SIG-M5 (cell line): ENCODE measurements around the gene VASH1.

ENCODE experiments used
- DNase-seq: peaks from one replicate; lab custom pipeline; 2025; lab: John Stamatoyannopoulos, UW

Gene VASH1

GRCh38 chr14:76742966-76743365, 18.3 kb upstream of the VASH1 start:
- peak; percentile 14 for DNase-seq

DNA sequence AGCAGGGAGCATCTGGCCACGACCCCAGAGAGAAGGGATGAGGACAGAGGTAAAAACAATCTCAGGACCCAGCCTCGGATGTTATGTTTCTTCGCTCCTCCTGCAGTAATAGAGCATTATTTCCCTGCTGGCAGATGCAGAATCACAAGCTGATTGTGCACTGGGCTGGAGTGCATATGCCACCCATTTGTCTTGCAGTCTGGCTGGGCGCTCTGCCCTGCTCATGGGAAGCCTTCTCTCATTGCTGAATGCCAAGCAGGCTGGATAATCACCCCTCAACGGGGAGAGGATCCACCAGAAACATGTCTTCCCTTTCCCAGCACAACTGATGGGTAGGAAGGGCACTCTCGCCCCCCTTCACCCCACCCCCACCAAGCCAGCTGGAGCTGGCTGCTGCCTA, 8.5 kb upstream of the VASH1 start:
- no peak for DNase-seq

GRCh38 chr14:76753541-76754198, 7.6 kb upstream of the VASH1 start:
- DNase-seq = no peak

DNA sequence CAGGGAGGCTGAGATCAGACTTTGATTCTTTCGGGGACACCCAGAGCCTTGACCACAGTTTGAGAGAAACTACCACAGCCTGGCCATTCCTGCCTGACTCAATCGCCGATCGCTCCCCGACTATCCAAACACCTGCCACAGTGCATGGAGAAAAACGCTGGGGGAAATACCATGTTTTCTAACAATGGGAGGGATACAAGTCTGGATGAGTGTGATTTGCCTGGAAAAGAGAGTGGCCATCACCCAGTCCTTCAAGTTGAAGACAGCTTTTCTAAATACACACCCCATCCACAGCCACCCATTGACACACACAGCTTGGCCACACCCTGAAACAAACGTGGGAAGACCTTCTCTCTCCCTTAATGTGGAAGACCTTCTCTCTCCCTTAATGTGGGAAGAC, 6.7 kb upstream of the VASH1 start:
- DNase-seq = no peak

- no peak for DNase-seq
Observed at GRCh38 chr14:76755610-76756370, 5.5 kb upstream of the VASH1 start.

- DNase-seq = no peak
Observed at GRCh38 chr14:76756371-76756750, 4.9 kb upstream of the VASH1 start.

DNA sequence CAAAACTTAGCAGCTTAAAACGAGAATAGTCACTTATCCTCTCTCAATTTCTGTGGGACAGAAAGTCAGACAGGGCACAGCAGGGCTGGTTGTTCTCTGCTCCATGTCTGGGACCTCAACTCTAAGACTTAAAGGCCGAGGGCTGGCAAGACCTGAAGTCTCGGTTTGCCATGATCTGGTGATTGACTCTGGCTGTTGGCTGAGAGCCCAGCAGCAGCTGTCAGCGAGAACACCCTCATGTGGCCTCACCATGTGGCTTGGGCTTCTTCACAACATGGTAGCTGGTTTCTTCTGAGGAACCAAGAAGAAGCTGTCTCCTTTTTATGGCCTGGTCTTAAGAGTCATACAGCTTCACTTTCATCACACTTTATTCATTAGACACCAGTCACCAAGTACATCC, 1.7 kb upstream of the VASH1 start:
- DNase-seq = no peak

GRCh38 chr14:76760331-76761135, 735 bp upstream of the VASH1 start:
- no peak for DNase-seq

GRCh38 chr14:76761960-76762410, 717 bp downstream of the VASH1 start:
- DNase-seq = no peak

DNA sequence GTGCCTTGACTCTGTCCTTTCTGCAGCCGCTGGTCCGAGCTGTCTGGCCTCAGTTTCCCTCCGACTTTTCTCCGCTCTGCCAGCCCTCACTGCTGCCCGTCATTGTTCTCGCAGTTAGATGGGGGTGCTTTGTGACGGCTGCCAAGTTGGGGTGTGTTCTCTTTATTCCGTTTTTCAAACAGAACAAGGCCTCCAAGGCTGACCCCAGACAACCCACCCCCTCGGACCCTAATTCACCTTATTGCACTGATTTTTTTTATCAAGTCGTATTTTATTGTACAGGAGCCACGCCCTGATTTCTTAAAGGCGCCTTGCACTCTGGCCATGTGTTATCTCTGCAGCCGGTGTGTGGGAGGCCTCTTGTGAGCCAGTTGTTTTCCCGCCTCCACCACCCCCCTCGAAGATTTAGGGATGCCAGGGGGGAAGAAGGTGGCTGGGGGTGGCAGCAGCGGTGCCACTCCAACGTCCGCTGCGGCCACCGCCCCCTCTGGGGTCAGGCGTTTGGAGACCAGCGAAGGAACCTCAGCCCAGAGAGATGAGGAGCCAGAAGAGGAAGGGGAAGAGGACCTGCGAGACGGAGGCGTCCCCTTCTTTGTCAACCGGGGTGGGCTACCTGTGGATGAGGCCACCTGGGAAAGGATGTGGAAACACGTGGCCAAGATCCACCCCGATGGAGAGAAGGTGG, 1.3 kb downstream of the VASH1 start:
- no peak for DNase-seq

GRCh38 chr14:76763096-76764041, 2.1 kb downstream of the VASH1 start:
- no peak for DNase-seq

- no peak for DNase-seq
Observed at GRCh38 chr14:76765461-76765931, 4.2 kb downstream of the VASH1 start.

DNA sequence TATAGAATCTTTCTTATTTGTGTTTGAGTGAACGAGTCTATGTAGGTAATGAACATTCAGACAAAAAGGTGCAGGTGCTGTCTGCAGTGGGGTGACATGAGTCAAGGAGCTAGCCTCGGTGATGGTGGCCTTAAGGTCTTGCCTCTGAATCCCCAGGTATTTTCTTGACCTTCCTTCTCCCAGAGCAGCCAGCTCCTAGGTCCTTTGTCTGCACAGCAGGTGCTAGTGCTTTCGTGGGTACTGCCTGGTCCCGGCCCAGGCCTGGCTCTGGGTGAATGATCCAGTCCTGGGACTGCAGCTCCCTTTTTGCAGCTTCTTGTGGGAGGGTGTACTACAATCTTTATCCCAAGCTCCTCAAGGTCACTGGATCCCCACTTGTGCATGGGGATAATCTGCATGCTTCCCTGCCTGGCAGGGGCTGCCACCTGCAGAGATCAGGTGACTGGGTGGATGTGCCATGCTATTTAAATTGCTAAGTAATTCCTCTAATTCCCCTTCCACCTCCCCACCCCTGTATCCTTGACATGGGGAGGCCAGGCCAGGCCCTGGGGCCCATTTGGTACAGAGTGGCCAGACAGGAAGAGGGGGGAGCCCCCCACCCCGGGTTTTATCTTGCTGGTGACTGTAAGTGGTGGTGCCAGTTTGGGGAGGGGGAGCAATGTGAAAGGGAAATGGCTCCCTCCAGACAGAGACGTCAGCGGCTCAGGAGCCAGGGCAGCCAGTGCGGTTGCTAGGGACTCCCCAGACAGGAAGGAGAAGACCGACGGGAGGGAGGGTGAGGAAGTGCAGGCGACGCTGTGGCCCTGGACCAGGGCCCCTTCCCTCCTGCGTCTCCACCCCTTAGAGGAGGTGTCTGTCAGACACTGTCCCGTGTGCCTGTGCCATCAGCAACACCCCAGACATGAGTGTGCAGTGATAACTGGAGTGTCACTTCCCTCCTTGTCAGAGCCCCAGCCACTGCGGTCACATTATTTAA, 6.7 kb downstream of the VASH1 start:
- DNase-seq = peak; percentile 53

- DNase-seq = no peak
Observed at GRCh38 chr14:76768671-76769500, 7.6 kb downstream of the VASH1 start.

DNA sequence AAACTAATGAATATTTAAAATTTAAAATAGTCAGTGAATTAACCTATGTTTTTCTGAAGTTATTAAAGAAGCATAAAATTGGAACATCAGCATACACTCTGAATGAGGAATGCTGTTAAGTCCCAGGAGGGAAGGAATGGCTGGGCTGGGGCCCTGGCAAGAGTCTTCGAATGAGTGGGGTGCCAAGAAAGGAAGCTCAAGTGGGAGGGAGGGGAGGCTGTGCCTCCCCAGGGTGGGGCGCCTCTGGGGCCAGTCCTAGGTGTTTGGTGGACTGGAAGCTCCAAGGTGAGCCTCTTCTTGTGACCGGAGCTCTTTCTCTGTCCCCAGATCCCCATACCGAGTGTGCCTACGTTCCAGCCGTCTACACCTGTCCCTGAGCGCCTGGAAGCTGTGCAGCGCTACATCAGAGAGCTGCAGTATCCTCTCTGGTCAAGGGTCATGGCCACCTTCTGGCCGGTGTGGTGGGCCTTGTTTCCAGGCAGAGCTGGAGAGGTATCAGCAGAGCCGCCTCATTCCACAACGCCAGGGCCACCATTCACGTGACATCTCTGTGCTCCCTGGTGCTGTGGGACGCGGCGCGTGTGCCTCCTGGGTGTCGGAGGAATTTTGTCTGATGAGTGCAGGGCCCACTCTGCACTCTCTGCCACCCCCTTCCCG, 8.5 kb downstream of the VASH1 start:
- no peak for DNase-seq

DNA sequence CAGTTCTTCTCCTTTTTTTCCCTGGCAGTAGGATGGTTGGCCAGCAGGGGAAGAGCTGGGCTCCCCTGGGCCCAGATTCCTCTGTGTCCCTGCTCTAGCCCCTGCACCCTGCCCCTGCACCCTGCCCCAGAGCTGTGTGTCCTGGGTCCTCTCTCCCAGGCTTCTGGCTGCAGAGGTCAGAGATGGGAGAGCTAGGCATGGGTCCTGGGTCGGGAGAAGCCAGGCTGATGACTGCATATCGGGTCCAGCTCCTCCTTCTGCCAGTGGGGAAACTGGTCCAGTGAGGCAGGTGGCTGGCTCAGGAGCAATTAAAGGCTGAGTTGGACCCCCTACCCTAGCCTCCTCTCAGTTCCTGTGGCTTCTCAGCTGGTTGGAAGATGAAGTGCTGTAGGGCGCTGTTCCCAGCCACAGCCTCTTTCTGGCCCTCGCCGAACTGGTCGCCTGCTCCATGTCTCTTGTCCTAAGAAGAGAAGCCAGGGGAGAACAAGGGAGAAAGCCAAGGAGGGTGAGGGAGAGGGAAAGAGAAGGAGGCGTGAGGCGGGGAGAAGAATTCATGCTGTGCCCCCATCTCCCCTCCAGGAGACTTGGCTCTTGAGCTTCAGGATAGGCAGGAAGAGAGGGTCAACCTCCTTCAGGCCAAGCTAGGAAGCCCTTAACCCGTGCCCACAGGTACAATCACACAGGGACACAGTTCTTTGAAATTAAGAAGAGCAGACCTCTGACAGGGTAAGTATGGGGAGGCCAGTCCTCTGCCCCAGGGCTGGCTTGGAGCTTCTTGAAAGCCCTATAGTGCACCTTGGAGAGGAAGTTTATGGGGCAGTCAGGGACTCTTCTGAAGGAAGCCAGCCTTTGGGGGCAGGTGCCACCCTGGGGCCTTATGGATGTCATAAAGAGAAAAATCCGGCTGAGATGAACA, 9.5 kb downstream of the VASH1 start:
- DNase-seq = no peak

GRCh38 chr14:76771437-76771980, 10.2 kb downstream of the VASH1 start:
- no peak for DNase-seq
